GM19025 (cell line): Measurements from ENCODE around the gene NAA10.
A peak's percentile ranks its signal among the peaks of the same experiment; 100 is the strongest.

Experiments
- ATAC-seq: cut with Tn5 transposase; IDR thresholded peaks from one replicate; pipeline ENCODE4 v1.9.1; 2021; ENCODE audit warnings: mild to moderate bottlenecking, low read depth, moderate library complexity; ENCODE audit not compliant: unreplicated experiment

The NAA10 gene

DNA sequence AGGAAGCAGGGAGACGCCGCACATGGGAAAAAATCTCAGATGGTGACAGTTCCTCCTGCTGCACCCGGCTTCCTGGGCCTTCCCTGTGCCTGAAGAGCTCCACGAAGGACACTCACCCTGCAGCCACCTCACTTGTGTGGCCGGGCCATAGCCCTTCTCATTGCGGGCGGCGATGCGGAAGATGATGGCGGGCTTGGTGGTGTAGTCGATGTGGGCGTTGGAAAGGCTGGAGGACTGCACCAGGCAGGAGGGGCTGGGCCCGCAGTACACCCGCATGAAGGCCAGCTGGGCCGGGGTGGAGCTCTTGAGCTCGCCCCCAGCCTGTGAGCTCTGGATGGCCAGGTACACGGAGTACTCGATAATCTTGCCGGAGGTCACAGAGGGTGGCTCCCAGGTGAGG lies 15.3 kb upstream of the NAA10 start:
- ATAC-seq: no peak

DNA sequence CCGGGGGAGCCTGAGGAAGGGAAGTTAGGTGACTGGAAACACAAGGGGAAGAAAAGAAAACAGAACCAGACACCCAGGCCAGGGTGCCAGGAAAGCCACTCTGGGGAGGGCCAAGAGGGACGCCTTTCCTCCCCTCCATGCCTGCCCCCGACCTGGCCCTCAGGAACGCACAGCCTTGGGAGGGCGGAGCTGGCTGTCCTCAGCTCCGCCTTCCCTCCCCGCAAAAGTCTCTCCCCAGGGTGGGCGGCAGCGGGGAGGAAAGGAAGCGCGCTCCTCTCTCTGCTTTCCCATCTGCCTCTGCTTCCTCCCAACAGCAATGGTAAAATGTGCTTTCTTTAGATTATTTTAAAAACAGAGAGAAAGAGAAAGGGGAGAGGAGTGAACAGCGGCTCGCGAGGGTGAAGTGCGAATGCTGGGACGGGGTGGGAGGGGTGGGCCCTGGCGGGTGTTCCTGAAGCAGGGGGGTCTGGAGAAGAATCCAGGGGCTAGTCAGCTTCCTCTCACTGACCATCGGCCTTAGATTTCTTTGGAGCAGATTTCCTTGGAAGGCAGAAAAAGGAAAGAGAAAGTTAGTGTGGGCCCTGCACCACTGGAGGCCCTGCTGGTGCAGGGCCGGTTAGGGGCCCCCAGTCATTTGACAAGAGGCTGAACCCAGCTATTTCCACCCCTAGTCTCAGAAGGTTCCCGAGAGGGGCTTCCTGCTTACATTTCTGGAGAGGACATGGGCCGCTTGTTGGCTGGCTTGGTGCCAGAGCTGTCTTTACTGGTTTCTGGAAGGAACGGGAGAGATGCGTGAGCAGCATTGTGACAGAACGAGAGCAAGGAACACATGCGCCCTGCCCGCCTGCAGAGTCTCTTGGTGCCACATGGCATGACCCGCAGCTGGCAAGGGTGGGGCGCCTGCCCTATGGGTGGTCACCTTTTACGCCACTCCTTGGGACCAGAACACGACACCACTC lies 14.3 kb upstream of the NAA10 start:
- ATAC-seq: no peak

DNA sequence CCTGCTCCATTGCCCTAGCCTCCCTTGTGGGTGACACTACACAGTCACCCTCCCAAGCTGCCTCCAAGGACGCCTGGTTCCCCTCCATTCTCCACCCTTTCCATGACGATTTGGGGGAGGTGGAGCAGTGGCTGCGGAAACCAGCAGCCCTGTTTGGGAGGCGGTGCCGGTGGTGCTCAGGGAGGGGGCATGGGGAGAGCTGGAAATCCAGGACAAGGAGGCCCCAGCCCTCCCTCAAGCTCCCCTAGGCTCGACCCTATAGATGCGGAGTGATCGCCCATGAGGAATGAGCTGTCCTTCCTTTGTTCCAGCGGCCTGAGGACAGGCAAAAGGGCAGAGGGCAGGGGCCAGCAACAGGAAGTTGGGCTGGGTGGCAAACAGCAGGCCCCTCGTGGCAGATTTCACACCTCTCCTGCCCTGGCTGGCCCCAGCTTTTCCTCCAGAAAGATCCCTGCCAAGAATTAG lies 13.2 kb upstream of the NAA10 start:
- no peak for ATAC-seq

DNA sequence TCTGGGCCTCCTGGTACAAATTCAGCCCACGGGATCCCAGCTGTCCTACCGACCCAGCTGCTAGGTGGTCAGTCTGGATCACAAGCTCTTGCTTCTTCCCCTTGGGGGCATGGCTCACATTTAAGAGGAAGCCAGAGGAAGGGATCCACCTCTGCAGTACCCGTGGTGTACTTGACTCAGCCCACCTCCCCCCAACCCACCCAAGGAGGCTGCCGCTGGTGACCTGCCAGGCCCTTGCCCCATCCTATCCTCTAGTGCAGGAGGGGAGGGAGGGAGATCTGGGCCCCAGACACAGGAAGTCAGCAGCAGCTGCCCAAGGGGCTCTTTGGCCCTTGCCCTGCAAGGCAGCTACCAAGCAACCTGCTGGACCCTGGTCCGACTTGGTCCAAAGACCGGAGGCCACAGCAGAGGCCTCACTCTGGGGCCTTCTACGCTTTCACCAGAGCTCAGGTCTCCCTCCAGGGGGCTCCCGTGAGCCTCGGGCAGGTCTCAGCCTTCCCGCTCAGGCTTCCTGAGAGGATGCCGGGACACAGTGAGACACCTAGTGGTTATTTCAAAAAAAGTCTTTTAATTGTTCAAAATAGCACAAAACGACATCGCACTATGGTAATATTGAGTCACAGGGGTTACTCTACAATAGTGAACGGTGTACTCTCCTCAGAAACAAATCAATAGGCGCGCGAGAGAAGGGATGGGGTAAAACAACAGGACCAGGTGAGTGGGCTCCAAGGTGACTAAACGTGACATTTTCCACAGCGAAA lies 12.4 kb upstream of the NAA10 start:
- ATAC-seq: no peak

DNA sequence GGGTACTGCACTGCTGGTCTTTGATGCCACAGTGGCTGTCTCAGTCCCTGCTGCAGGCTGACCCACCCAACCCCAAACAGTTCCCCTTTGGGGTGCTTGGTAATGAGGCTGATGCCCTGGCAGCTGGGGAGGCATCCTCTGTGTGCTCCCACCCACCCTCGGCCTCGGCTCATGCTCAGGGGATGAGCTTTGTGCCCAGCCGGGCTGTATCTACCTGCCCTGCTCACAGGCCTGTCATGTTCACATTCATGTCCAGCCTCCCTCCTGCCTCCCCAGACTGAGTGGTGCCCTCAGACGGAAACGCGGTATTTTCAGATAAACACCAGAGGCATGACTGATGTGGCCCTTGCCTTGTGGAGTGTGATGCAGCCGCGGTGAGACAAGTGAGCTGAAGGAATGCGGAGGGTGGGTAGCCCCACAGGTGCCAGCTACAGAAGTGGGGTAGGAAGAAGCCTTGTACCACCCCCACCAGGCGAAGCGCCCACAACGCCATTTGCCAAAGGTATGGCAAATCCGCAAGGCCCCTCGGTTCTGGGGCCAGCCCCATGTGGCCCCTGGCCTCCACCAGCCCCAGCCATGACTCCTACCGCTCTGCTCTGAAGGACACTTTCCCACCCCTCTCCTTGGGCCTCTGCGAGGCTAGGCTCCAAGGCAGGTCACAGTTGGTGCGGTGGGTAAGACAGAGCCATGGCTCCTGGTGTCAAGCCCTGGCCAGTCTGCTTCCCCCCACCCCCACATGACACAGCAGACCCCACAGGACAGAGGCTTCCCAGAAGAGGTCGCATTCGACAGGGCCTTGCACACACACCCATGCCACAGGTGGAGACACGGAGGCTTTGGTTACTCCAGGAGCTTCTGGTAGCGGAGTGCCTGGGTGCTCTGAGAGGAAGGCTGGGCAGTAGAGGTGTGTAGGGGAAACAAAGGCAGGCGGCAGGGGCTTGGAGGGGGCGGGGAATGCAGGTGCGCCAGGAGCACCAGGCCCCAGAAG lies 11.4 kb upstream of the NAA10 start:
- no peak for ATAC-seq

DNA sequence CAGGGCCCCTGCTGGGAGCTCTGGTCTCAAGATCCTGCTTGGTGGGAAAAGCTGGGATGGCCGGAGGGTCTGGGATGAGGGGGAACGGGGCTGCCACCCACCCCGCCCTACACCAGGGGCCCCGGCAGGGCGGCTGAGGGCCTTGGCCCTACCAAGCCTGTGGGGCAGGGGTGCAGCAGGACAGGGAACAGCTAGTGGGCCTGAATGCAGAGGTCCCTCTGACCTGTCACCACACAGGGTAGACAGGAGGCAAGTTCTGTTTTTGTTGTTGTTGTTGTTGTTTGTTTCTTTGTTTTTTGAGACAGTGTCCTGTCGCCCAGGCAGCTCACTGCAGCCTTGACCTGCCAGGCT lies 9.9 kb upstream of the NAA10 start:
- ATAC-seq: no peak

DNA sequence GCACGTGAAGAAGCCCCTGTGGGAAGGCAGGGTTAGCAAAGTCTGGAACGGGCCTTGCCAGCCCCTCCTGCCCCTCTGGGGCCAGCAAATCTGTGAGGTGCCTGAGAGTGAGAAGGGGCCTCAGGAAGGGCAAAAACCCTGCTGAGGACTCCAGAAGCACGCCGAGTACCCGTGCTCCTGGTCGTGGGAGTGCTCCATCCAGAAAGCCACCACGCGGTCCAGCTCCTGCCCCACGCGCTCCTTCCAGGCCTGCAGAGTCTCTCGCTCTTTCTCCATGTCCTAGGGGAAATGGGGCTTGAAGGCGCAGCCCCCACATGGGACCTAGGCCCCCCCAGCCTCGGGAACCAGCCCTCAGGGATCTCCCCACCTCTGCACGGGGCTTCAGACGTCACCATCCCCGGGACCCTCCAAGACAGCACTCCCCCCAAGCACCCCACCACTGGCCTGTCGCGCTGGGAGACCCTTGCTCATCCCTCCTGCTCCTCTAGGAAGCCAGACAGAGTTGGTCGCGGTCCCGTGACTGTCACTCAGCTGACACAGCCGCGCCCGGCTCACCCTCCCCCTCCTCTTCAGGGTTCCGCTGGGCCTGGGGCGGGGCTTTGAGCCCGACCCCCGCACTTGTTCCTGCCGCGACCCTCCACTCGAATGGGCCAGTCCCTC lies 9.4 kb upstream of the NAA10 start, which contains the start of gene RENBP:
RENBP (minus strand) TSS at position 504 of the 660 bp plus-strand sequence; CDS start at position 471, 33 bp downstream.
- ATAC-seq: no peak

DNA sequence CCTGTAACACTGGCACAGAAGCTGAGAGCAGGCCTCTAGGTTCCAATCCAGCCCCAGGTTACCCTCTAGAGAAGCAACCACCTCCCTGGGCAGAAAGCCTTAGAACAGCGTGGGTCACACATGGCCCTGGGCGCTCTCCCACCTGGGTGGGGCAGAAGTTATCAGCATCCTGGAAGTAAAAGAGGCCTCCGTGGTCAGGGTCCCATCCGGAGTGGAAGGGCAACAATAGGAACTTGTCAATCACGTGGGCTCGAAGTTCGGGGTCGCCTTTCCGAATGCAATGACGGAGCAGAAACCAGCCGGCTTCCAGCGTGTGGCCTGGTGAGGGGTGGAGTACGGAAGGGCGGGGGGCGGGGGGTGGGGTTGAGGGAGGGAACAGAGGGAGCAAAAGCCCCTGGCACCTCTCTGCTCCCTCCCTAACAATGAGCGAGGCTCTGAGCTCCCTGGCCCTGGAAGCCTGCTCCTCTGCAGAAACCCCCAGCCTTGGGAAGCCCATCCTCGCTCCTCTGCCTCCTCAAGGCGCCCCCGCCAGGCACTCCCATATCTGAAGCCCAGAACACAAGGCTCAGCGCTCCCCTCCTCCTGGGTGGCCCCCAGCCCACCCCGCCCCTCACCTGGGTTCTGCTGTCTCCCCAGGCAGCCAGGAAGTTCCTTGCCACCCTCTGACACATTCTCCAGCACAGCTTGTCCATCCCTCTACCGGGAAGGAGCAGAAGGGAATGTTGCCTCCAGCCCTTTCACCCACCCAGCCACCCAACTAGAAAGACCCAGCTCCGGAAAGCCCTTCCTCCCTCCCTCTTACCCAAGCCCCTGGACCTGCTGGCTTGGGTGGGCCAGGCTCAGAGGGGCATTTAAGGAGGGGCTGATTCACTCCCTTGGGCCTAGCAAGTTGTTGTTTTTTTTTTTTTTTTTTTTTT lies 6.8 kb upstream of the NAA10 start:
- ATAC-seq: no peak

DNA sequence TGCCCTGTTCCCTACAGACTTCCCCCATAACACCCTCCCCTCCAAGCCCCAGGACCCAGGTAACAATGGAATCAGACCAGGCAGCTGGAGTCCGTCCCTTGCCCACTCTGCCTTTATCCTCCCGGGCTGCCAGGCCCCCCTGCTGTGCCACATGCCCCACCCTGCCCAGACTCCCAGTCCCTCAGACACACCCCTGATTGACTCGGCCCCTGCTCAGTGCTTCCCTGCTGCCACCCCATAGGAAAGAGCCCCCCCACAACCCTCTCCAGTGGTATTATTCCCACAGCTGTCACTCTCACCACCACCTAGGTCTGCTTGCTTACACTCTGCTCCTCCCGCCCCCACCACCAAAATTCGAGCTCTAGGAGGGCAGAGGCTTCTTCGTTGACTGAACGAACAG lies 4.7 kb upstream of the NAA10 start:
- ATAC-seq: no peak

DNA sequence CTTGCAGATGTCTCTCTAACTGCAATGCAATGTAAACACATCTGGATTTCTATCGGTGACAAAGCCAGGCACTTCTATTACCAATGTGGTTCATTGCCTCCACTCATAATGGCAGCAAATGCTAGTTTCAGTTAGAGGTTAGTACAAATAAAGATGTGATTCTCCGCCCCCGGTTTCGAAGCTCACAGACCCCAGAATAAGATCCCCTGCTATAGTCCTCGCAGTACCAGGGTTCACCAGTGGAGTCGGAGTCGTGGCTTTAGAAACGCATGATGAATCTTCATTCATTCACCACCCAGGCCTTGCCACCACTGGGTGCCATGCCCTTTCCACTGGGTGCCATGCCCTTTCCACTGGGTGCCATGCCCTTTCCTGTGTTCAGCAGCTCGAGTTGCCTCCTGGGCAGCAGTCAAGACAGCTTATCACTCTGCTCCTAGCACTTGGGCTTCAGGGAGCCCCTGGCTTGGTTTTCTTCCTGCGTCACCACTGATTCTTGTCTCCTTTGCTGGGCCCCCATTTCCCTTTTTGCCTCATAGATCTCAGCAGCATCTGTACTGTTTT lies 3.5 kb upstream of the NAA10 start:
- ATAC-seq: no peak

DNA sequence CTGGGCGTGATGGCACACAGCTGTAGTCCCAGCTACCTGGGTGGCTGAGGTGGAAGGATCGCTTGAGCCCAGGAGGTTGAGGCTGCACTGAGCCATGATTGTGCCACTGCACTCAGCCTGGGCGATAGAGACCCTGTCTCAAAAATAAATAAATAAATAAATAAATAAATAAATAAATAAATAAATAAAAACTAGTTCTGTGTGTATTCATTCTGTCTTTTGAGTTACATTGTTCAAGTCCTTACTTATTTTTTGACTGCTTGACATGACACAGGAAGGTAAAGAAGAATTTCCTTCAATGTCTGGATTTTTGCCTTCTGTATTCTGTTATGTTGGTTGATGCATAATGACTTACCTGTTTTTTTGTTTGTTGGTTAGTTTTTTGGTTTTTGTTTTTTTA lies 2.2 kb upstream of the NAA10 start:
- no peak for ATAC-seq

DNA sequence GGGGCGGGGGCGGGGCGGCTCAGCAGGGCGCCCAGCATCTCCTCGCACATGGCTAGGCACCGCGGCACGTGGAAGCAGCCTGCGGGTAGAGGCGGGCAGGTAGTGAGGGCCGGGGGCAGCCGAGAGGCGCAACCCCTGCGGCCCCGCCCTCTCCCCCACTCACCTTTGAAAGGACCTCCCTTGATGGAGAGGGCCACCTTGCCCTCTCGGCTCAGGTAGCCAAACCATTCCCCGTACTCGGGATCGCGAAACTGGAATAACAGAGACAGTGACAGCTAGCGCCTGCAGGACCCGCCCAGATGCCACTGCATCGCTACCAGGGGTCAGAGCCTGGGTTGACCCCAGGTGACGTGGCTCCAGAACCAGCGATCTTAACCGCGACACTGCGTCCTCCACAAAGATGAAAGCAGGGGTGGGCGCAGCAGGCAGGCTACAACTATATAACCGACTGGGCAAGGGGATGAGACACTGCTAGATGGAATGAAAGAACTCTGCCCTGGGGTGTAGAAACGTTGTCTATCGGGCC lies 552 bp upstream of the NAA10 start:
- no peak for ATAC-seq

DNA sequence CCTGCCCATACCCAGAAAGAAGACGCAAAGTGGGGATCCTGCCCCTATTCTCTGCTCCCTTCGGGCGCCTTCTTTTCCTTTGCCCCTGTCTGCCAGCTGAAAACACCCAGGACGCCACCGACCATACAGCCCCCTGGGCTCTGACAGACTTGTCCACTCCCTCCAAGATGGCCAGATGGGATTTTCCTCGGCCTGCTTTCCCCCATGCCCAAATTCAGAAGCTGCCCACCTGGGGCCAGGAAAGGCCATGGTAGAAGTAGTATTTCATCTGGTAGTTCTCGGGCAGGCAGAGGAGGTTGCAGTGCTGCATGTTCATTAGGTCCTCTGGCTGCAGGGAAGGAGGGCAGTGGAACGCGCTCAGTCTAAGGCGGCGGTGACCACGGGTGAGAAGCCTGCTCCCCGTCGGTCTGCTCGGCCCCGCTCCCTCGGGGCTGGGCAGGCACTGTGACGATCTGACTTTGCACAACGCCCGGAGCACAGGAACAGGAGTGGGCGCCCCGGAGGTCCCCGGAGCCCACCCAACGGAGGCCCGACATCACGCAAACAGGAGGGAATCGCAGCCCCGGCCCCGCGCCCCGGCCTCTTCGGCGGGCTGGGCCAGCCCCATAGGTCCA lies 582 bp downstream of the NAA10 start:
- peak; percentile 3 for ATAC-seq

DNA sequence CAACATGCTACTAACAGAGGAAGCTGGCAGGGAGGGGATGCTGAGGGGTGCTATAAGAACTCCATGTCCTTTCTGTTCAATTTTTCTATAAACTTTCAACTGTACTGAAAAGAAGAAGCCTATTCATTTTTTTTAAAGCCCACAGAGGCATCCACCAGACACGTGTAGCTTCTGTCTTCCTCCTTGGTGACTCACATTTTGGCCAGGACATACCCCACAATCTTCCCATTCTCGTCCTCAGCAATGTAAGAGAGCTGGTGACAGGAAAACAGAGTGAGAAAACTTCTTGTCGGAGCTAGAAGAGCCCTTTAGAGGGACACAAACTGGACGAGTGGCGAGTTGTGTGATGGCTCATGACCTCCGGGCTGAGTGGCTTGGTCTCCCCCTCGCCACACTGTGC lies 1.1 kb downstream of the NAA10 start:
- ATAC-seq: no peak

DNA sequence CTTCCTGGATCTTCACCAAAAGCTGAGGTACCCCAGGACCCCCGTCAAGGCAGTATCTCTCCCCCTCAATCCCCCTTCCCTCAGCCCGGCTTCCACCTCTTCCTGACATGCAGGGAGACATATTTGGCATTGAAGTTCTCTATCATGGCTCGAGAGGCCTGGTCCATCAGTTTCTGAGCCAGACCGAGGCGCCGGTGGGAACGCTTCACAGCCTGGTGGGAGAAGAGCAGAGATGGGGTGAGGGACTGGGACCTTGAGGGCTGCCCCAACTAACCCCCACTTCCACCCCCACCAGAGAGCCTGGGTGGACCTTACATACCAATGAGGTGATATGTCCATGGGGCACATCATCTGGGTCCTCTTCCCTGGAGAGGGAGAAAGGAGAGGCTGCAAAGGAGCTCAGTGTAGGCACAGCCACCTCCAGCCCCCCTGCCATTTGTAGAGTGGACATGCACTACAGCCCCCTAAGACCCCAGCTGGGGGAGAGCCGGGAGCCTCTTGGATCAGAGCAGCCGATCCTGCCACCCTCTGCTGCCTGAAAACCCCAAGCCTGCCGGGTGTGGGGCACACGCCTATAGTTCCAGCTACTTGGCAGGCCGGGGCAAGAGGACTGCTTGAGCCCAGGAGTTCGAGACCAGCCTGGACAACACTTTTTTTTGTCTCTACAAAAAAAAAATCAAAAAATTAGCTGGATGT lies 2.5 kb downstream of the NAA10 start:
- ATAC-seq: no peak

DNA sequence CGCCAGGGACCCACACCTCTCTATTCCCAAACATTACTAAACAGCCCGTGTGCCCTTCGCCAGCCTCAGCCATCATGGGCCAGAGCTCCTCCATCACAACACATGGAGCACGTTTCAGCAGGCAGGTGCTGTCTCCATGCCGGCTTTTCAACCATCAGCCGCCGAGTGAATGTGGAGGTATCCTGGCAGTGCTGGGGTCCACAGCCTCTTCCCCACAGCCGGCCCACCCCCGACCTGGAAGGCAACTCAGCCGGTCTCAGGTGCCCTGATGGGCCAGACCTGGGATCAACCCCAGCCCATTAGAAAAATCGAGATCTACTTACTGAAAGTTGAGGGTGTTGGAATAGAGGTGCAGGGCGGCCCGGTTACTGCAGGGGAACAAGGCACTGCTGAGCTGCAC lies 3.1 kb downstream of the NAA10 start:
- ATAC-seq: no peak

DNA sequence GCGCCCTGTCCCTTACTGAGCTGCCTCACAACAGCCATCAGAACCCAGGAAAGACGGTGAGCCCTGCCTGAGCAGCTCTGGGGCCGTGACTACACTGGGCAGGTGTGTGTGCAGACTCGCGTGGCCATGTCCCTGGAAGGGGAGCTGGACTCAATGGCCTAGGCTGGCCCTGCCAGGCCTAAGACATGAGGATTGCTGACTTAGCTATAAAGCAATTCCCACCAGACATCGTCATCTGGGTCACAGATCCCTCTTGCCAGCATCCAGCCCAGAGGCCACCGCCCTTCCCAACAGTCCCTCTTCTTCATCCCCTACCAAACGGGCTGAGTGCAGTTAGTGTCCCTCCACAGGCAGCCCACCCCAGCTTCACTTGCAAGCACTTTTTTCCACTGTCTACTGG lies 3.7 kb downstream of the NAA10 start:
- ATAC-seq: no peak
